Osteoblast (primary cell): ENCODE data around the gene MEF2A. TPM values are rescaled to one million over a fixed set of nuclear protein-coding genes. Genes with fewer than 3 reads are reported as not detected.
A peak's percentile ranks its signal among the peaks of the same experiment; 100 is the strongest.

Experiments
- DNase-seq: peaks from one replicate; pipeline ENCODE4 v3.0.0; 2011; ENCODE audit warnings: low spot score, mixed read lengths; ENCODE audit not compliant: insufficient read length; ENCODE audit errors: missing footprints
- H2AFZ ChIP-seq: 2 replicates; pipeline ENCODE4 v1.6.0; 2011; ENCODE audit warnings: mild to moderate bottlenecking, low read length
- H3K27ac ChIP-seq: 2 replicates; pipeline ENCODE4 v1.5.1; 2011; ENCODE audit warnings: mild to moderate bottlenecking, low read depth, low read length, moderate library complexity
- H3K27me3 ChIP-seq: 2 replicates; pipeline ENCODE4 v1.6.0; 2012; ENCODE audit warnings: mild to moderate bottlenecking, control low read depth, inconsistent platforms, low read length, moderate library complexity; ENCODE audit not compliant: insufficient read depth
- H3K36me3 ChIP-seq: 2 replicates; pipeline ENCODE4 v1.5.1; 2011; ENCODE audit warnings: mild to moderate bottlenecking, low read length, control low read depth, moderate library complexity; ENCODE audit not compliant: insufficient read depth
- H3K4me1 ChIP-seq: 2 replicates; pipeline ENCODE4 v1.5.1; 2011; ENCODE audit warnings: mild to moderate bottlenecking, low read length, control low read depth, moderate library complexity; ENCODE audit not compliant: insufficient read depth
- H3K4me2 ChIP-seq: 2 replicates; pipeline ENCODE4 v1.6.0; 2011; ENCODE audit warnings: mild to moderate bottlenecking, low read length; ENCODE audit not compliant: insufficient read depth
- H3K4me3 ChIP-seq: fragments of 200-600 bp; sonication (generic); 3 replicates; pipeline ENCODE4 v1.5.1; 2012; ENCODE audit warnings: mild to moderate bottlenecking, low read length, inconsistent platforms; ENCODE audit not compliant: insufficient read depth
- H3K79me2 ChIP-seq: 2 replicates; pipeline ENCODE4 v1.6.0; 2012; ENCODE audit warnings: mild to moderate bottlenecking, low read length, control low read depth, inconsistent platforms; ENCODE audit not compliant: insufficient read depth
- H3K9me3 ChIP-seq: 2 replicates; pipeline ENCODE4 v1.5.1; 2011; ENCODE audit warnings: low read depth, low read length, control low read depth
- H4K20me1 ChIP-seq: 2 replicates; pipeline ENCODE4 v1.6.0; 2012; ENCODE audit warnings: mild to moderate bottlenecking, low read length, control low read depth; ENCODE audit not compliant: insufficient read depth
- total RNA-seq: library from RNA; depleted of rRNA; stranded (reverse); fragments of >200 nt; gene quantifications from 2 replicates; pipeline ENCODE4 v1.2.3, GENCODE V29; 2012
- TF ChIP-seq, protein P1 (sequence below): IDR thresholded peaks from 2 replicates; pipeline ENCODE4 v1.5.1; 2011; ENCODE audit warnings: mild to moderate bottlenecking, low read depth, low read length, moderate library complexity; ENCODE audit errors: extremely low read depth

MEF2A gene
- total RNA-seq, 1 donor, result 55.4 TPM

DNA sequence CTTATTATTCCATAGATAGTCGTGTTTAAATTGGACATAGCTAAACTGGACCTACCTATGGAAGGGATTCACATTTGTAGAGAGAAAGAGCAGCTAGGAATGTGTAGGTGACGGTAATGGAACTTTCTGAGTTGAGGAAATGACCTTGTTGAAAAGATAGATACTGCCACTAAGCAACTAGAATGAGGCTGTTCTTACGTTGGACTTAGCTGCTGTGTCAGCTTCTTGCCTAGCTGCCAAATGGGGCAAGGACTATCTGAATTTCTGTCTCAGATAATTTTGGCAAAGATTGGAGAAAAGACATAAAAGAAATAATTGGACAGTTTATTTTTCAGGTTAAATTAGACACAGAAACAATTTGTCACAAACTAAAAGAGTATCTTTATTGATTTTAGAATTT, 68.8 kb downstream of the MEF2A start:
- peaks cover 3% of the 10 kb centered on the region for H3K4me1 ChIP-seq
- H3K36me3 ChIP-seq, result peaks cover 7% of the 10 kb centered on the region
- no peak overlapping the region for H3K27ac ChIP-seq
- H3K27me3 ChIP-seq, result no peaks in the 10 kb centered on the region
- no peak overlapping the region for H2AFZ ChIP-seq
- peaks cover 7% of the 10 kb centered on the region for H4K20me1 ChIP-seq
- peaks cover 69% of the 10 kb centered on the region for H3K79me2 ChIP-seq
- no peaks in the 10 kb centered on the region for H3K9me3 ChIP-seq
- TF ChIP-seq, protein P1, sequence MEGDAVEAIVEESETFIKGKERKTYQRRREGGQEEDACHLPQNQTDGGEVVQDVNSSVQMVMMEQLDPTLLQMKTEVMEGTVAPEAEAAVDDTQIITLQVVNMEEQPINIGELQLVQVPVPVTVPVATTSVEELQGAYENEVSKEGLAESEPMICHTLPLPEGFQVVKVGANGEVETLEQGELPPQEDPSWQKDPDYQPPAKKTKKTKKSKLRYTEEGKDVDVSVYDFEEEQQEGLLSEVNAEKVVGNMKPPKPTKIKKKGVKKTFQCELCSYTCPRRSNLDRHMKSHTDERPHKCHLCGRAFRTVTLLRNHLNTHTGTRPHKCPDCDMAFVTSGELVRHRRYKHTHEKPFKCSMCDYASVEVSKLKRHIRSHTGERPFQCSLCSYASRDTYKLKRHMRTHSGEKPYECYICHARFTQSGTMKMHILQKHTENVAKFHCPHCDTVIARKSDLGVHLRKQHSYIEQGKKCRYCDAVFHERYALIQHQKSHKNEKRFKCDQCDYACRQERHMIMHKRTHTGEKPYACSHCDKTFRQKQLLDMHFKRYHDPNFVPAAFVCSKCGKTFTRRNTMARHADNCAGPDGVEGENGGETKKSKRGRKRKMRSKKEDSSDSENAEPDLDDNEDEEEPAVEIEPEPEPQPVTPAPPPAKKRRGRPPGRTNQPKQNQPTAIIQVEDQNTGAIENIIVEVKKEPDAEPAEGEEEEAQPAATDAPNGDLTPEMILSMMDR, result no peak
- no peak overlapping the region for H3K4me3 ChIP-seq
- no peak overlapping the region for H3K4me2 ChIP-seq
- DNase-seq, result no peak

DNA sequence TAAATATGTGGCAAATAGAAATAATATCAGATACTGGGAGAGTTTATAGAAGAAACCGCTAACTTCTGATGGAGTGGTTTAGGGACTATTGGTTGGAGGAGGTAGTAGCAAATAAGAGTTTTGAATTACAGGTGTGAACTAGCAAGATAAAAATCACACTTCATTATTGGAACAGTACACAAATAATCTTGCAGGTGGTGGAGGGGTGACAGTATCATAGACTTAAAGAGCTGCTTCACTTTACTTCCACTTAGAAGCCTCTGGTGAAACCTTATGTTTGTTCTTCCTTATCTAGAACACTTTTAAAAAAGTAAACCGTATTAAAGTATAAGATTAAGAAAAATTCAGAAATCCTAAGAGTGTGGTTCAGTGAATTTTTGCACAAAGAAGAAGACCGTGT, 69.4 kb downstream of the MEF2A start:
- Histone ChIP-seq H4K20me1 (peaks cover 7% of the 10 kb centered on the region), H3K4me2 (no peak overlapping the region), H3K27ac (no peak overlapping the region), H2AFZ (no peak overlapping the region), H3K36me3 (peaks cover 7% of the 10 kb centered on the region), H3K4me3 (no peak overlapping the region), H3K9me3 (no peaks in the 10 kb centered on the region), H3K79me2 (peaks cover 68% of the 10 kb centered on the region), H3K4me1 (peaks cover 3% of the 10 kb centered on the region), H3K27me3 (no peaks in the 10 kb centered on the region)
- no peak for DNase-seq
- TF ChIP-seq, protein P1, result no peak

DNA sequence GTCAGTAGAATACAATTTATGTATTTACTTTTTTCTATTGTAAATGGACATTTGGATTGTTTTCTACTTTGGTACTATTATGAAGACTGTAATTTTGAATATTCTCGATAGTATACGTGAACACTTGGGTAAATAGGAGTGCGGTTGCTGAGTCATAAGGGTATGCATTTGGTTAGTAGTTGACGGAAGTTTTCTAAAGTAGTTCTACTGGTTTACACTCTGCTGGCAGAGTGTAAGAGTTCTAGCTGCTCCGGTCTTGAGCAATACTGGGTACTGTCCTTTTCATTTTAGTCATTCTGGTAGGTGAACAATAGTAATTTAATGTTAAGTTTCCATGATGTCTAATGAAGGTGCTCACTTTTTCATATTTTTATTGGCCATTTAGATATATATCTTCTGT, 70.0 kb downstream of the MEF2A start:
- no peaks in the 10 kb centered on the region for H3K4me1 ChIP-seq
- peaks cover 65% of the 10 kb centered on the region for H3K79me2 ChIP-seq
- TF ChIP-seq, protein P1, result no peak

DNA sequence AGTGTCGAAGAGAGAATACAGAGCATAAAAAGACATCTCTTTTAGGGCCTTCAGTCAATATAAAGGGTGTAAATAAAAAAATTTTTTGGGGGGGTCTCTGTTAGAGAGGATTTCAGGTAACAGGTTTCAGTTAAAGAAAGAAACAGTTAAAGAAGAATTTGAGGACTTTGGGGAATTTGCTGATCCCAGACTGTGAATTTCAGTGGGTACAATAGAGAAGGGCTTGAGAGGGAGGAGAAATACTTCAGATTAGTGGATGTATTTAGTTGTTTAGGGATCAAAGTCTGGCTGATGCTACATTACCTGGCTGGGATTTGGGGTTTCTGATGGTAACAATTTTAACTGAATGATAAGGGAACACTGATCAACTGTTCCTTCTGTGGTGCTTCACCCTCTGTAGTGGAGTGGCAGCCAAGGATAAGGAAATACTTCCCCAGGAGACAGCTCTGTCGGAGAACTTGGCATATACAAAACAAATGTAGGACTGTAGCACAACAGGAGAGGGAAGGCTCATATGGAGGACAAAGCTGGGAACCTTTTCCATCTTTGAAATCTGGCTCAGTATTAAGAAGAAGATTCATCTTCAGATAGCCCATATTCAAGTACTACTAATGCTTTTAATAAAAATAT, 79.2 kb downstream of the MEF2A start:
- no peak overlapping the region for H2AFZ ChIP-seq
- peaks cover 8% of the 10 kb centered on the region for H3K36me3 ChIP-seq
- H3K4me3 ChIP-seq, result no peak overlapping the region
- no peaks in the 10 kb centered on the region for H3K4me1 ChIP-seq
- H3K79me2 ChIP-seq, result peaks cover 34% of the 10 kb centered on the region
- no peaks in the 10 kb centered on the region for H3K27me3 ChIP-seq
- H3K9me3 ChIP-seq, result no peaks in the 10 kb centered on the region
- H3K27ac ChIP-seq, result peak overlapping the region; percentile 34
- H4K20me1 ChIP-seq, result no peaks in the 10 kb centered on the region
- no peak overlapping the region for H3K4me2 ChIP-seq
- no peak for DNase-seq
- TF ChIP-seq, protein P1, result no peak

More for the DNA sequence above, 70.0 kb downstream of the MEF2A start:
- H2AFZ ChIP-seq, result no peak overlapping the region
- no peaks in the 10 kb centered on the region for H3K27me3 ChIP-seq
- peaks cover 8% of the 10 kb centered on the region for H3K36me3 ChIP-seq
- no peak overlapping the region for H3K4me3 ChIP-seq
- no peaks in the 10 kb centered on the region for H3K9me3 ChIP-seq
- peaks cover 7% of the 10 kb centered on the region for H4K20me1 ChIP-seq
- DNase-seq, result no peak
- H3K4me2 ChIP-seq, result no peak overlapping the region
- H3K27ac ChIP-seq, result no peak overlapping the region
